HCT116 (cell line): ENCODE measurements around the gene AAK1. TPM values are rescaled to one million over a fixed set of nuclear protein-coding genes. Genes with fewer than 3 reads are reported as not detected.

Experiments
- ATAC-seq: fragments of 200-7000 bp; cut with Tn5 transposase; 2 replicates; pipeline ENCODE4 v1.9.1; 2020; ENCODE audit warnings: mild to moderate bottlenecking, moderate library complexity
- Bru-seq: library from RNA; stranded (reverse); fragments of 400-500 nt; gene quantifications from one replicate; lab custom pipeline; 2021; lab: Mats Ljungman, UMichigan
- BruChase-seq, 2 experiments: library from RNA; stranded (reverse); fragments of 400-500 nt; gene quantifications; one replicate each; lab custom pipeline; 2021; lab: Mats Ljungman, UMichigan
- BruUV-seq: library from RNA; stranded (reverse); fragments of 400-500 nt; replicated peaks from 2 replicates; lab custom pipeline; 2021; lab: Mats Ljungman, UMichigan
- CTCF ChIA-PET: fragments of 300-600 bp; sonication (Branson Sonifier 250); formaldehyde crosslinking; loops from one replicate; lab custom pipeline; 2021; ENCODE audit warnings: antibody characterized with exemption; lab: Charles Lee
- POLR2A ChIA-PET: fragments of 300-600, 350-600 bp; sonication (Branson Sonifier 250); formaldehyde crosslinking; loops from one replicate; lab custom pipeline; 2021; ENCODE audit warnings: antibody characterized with exemption; lab: Charles Lee
- RAD21 ChIA-PET, 2 experiments: fragments of 300-600 bp; sonication (Branson Sonifier 250); formaldehyde crosslinking; loops; one replicate each; lab custom pipeline; 2023; ENCODE audit warnings: low total read pairs in 2 of 2; ENCODE audit not compliant: uncharacterized antibody in 2 of 2, unreplicated experiment in 2 of 2, low non-redundant PET in 1 of 2; lab: Charles Lee
- DNase-seq: peaks from one replicate; pipeline ENCODE4 v3.0.0-alpha.2; 2010; ENCODE audit warnings: low read depth, low spot score
- H2AFZ ChIP-seq: fragments of 200-600 bp; shearing (Covaris generic), sonication (generic); 2 replicates; pipeline ENCODE4 v1.6.1; 2017; ENCODE audit warnings: low read depth, mixed run types, mixed read lengths, antibody characterized with exemption, low read length; ENCODE audit not compliant: poor library complexity, severe bottlenecking
- H3K27ac ChIP-seq: 2 replicates; pipeline ENCODE4 v1.5.1; 2012; ENCODE audit warnings: low read depth, low read length
- H3K27me3 ChIP-seq: fragments of 200-600 bp; sonication (generic); 2 replicates; pipeline ENCODE4 v1.6.1; 2016; ENCODE audit warnings: mixed run types, low read length, mixed read lengths; ENCODE audit not compliant: insufficient read depth
- H3K36me3 ChIP-seq, 2 experiments: fragments of 200-500 bp in 1 of 2; fragments of 200-600 bp in 1 of 2; sonication (Bioruptor generic) in 1 of 2; sonication (generic) in 1 of 2; 2 replicates each; pipeline versions ENCODE4 v1.5.1 to v1.6.1; 2014 to 2016; ENCODE audit warnings: low read length in 2 of 2, inconsistent platforms in 1 of 2, mixed read lengths in 1 of 2, mixed run types in 1 of 2; ENCODE audit not compliant: insufficient read depth in 2 of 2, control insufficient read depth in 1 of 2
- H3K4me1 ChIP-seq, 2 experiments: fragments of 200-600 bp in 1 of 2; sonication (generic) in 1 of 2; 2 replicates each; pipeline versions ENCODE4 v1.5.1 to v1.6.1; 2012 to 2017; ENCODE audit warnings: low read length in 2 of 2, inconsistent platforms in 1 of 2, mild to moderate bottlenecking in 1 of 2, mixed read lengths in 1 of 2, mixed run types in 1 of 2, moderate library complexity in 1 of 2; ENCODE audit not compliant: insufficient read depth in 2 of 2, control insufficient read depth in 1 of 2
- H3K4me2 ChIP-seq: fragments of 200-600 bp; sonication (generic); 2 replicates; pipeline ENCODE4 v1.6.1; 2017; ENCODE audit warnings: mixed run types, low read length, mixed read lengths
- H3K4me3 ChIP-seq, 2 experiments: fragments of 200-600 bp in 1 of 2; sonication (generic) in 1 of 2; replicated peaks in 1 of 2; 2 replicates each; pipeline ENCODE4 v1.5.1; 2011 to 2016; ENCODE audit warnings: low read length in 2 of 2, control low read depth in 1 of 2, low read depth in 1 of 2, mild to moderate bottlenecking in 1 of 2, mixed read lengths in 1 of 2, mixed run types in 1 of 2
- H3K79me2 ChIP-seq: fragments of 200-600 bp; sonication (generic); 2 replicates; pipeline ENCODE4 v1.6.1; 2017; ENCODE audit warnings: mild to moderate bottlenecking, mixed run types, low read length, moderate library complexity, mixed read lengths; ENCODE audit not compliant: insufficient read depth
- H3K9ac ChIP-seq: fragments of 200-600 bp; sonication (generic); 2 replicates; pipeline ENCODE4 v1.6.1; 2016; ENCODE audit warnings: low read length, mixed read lengths
- H3K9me2 ChIP-seq: fragments of 200-600 bp; sonication (generic), shearing (Covaris generic); 2 replicates; pipeline ENCODE4 v1.6.1; 2017; ENCODE audit warnings: mixed run types, mild to moderate bottlenecking, moderate library complexity; ENCODE audit not compliant: insufficient read depth
- H3K9me3 ChIP-seq, 2 experiments: fragments of 200-500 bp in 1 of 2; fragments of 200-600 bp in 1 of 2; sonication (Bioruptor generic) in 1 of 2; sonication (generic) in 1 of 2; 2 replicates each; pipeline ENCODE4 v1.6.1; 2014 to 2017; ENCODE audit warnings: low read length in 2 of 2, mixed read lengths in 2 of 2, inconsistent platforms in 1 of 2, low read depth in 1 of 2, mild to moderate bottlenecking in 1 of 2, mixed run types in 1 of 2, moderate library complexity in 1 of 2; ENCODE audit not compliant: control insufficient read depth in 1 of 2, insufficient read depth in 1 of 2
- H4K20me1 ChIP-seq: fragments of 200-600 bp; sonication (generic), shearing (Covaris generic); 2 replicates; pipeline ENCODE4 v1.6.1; 2017; ENCODE audit warnings: mixed run types, mild to moderate bottlenecking, moderate library complexity; ENCODE audit not compliant: insufficient read depth
- CBX3 ChIP-seq: IDR thresholded peaks from 2 replicates; pipeline ENCODE4 v1.6.1; 2012; ENCODE audit warnings: low read depth
- EGR1 ChIP-seq: IDR thresholded peaks from 2 replicates; pipeline ENCODE4 v1.6.1; 2012; ENCODE audit warnings: low read depth
- EZH2 ChIP-seq: fragments of 200-600 bp; sonication (generic); IDR thresholded peaks from 2 replicates; pipeline ENCODE4 v1.6.1; 2017; ENCODE audit warnings: antibody characterized with exemption, mixed run types
- FOSL1 ChIP-seq: IDR thresholded peaks from 2 replicates; pipeline ENCODE4 v1.6.1; 2012; ENCODE audit warnings: low read depth
- JUND ChIP-seq: IDR thresholded peaks from 2 replicates; pipeline ENCODE4 v1.6.1; 2012
- POLR2A ChIP-seq: IDR thresholded peaks from 2 replicates; pipeline ENCODE4 v1.7.0; 2011; ENCODE audit warnings: borderline replicate concordance; ENCODE audit not compliant: insufficient read depth, insufficient read length; ENCODE audit errors: extremely low read depth
- POLR2AphosphoS5 ChIP-seq: IDR thresholded peaks from 2 replicates; pipeline ENCODE4 v1.6.1; 2011; ENCODE audit warnings: mild to moderate bottlenecking, low read depth, low read length, moderate library complexity
- RAD21 ChIP-seq: IDR thresholded peaks from 2 replicates; pipeline ENCODE4 v1.6.1; 2012; ENCODE audit warnings: low read depth, mild to moderate bottlenecking
- SIN3A ChIP-seq: IDR thresholded peaks from 2 replicates; pipeline ENCODE4 v1.6.1; 2012; ENCODE audit warnings: low read depth
- SP1 ChIP-seq: IDR thresholded peaks from 2 replicates; pipeline ENCODE4 v1.6.1; 2012; ENCODE audit warnings: low read depth
- TCF7L2 ChIP-seq: IDR thresholded peaks from 2 replicates; pipeline ENCODE4 v1.7.0; 2011; ENCODE audit warnings: borderline replicate concordance, inconsistent platforms; ENCODE audit not compliant: insufficient read depth, insufficient read length; ENCODE audit errors: extremely low read depth
- ZFX ChIP-seq: fragments of 450-650 bp; IDR thresholded peaks from 2 replicates; pipeline ENCODE4 v1.6.1; 2017
- intact Hi-C: fragments of 100-400 bp; cut with micrococcal nuclease; formaldehyde crosslinking; loops from 2 replicates; pipeline ENCODE4 v1.10.0; 2022
- long read RNA-seq: library from polyadenylated mRNA; unstranded; transcript quantifications from one replicate; pipeline ENCODE4 v2.0.0, GENCODE V29; 2021; ENCODE audit not compliant: unreplicated experiment
- polyA plus RNA-seq: library from polyadenylated mRNA; unstranded; fragments of >200 nt; gene quantifications from 2 replicates; pipeline ENCODE4 v1.2.1, GENCODE V29; 2012; ENCODE audit warnings: missing spikeins
- total RNA-seq: library from RNA; stranded (reverse); gene quantifications from one replicate; pipeline ENCODE4 v1.2.1, GENCODE V29; 2021; ENCODE audit not compliant: unreplicated experiment
- TF ChIP-seq, protein P1 (sequence below), 3 experiments: fragments of 200-600 bp in 1 of 3; sonication (generic) in 1 of 3; IDR thresholded peaks in 2 of 3; conservative IDR thresholded peaks in 1 of 3; 2 replicates each; pipeline ENCODE4 v1.5.1; 2012 to 2017; ENCODE audit warnings: low read depth in 2 of 3, low read length in 2 of 3, antibody characterized with exemption in 1 of 3, borderline replicate concordance in 1 of 3, control low read depth in 1 of 3, mild to moderate bottlenecking in 1 of 3, mixed read lengths in 1 of 3, mixed run types in 1 of 3, moderate library complexity in 1 of 3; ENCODE audit not compliant: insufficient read depth in 1 of 3
- TF ChIP-seq, protein P2 (sequence below): IDR thresholded peaks from 2 replicates; pipeline ENCODE4 v1.6.1; 2012
- TF ChIP-seq, protein P3 (sequence below): IDR thresholded peaks from 2 replicates; pipeline ENCODE4 v1.6.1; 2011; ENCODE audit warnings: mild to moderate bottlenecking, low read length, moderate library complexity; ENCODE audit not compliant: insufficient replicate concordance; ENCODE audit errors: extremely low read depth
- TF ChIP-seq, protein P4 (sequence below): IDR thresholded peaks from 2 replicates; pipeline ENCODE4 v1.6.1; 2012; ENCODE audit warnings: low read depth

Gene AAK1
- total RNA-seq = 32.0 TPM
- 13.1 and 15.3 TPM in 2 replicates for polyA plus RNA-seq
- Bru-seq, nascent RNA = percentile 85 among the genes with signal in this experiment
- BruChase-seq, experiment 1, labeled RNA remaining after a 6-hour chase = percentile 81 among the genes with signal in this experiment
- percentile 72 among the genes with signal in this experiment for BruChase-seq, experiment 2, labeled RNA remaining after a 2-hour chase
- long read RNA-seq, transcript AAK1-208 (2 exons, 453 nt) = major isoform, 5 of 13 reads
- long read RNA-seq, partial matches to known transcripts = 1 of 13 reads
- long read RNA-seq, other reads (novel, unspliced or antisense) = 7 of 13 reads

DNA sequence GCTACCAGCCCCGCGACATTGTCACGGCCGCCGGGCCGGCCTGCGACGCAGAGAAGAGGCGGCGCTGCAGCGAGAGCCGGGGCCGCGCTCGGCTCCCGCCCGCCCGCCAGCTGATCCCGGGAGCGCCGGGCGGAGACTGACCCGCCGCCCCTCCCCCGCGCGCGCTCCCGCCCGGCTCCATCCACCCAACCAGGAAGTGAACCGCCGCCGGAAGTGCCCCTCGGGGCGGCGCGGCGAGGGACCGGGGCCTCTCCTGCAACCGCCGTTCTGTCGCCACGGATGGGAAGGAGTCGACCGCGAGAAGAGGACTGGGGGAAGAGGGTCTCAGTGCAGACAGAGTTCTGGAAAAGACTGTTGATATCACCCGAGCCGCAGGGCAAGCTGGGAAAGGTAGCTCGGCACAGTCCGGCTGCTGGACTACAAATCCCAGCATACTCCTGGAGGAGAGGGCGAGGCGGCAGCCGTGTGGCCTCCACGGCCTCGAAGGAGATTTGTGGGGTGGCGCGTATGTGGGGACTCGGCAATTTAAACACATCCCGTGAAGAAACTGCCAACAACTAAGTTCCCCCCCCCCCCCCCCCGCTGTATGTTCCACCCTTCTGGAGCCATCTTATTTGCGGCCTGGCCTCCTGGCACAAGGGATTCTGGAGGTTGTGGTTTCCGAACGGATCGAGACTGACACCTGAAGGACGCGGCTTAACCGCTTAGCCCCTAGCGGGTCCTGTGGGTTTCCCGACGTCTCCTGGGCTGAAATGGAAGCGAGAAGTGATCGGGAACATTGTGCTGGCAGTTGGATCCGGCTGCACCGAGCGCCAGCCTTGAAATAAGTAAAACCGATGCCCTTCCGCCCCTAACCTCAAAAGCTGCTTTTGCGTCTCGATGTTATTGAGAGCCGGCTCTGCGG is at the start of gene AAK1:
AAK1 (minus strand) TSS at position 138 of the 904 bp plus-strand sequence. CDS start 699 bp downstream, outside the sequence.
- H3K4me2 ChIP-seq = peak within 1 kb of the TSS; percentile 88
- peak; percentile 84 for ATAC-seq
- no peak for TF ChIP-seq JUND
- TF ChIP-seq, protein P1, sequence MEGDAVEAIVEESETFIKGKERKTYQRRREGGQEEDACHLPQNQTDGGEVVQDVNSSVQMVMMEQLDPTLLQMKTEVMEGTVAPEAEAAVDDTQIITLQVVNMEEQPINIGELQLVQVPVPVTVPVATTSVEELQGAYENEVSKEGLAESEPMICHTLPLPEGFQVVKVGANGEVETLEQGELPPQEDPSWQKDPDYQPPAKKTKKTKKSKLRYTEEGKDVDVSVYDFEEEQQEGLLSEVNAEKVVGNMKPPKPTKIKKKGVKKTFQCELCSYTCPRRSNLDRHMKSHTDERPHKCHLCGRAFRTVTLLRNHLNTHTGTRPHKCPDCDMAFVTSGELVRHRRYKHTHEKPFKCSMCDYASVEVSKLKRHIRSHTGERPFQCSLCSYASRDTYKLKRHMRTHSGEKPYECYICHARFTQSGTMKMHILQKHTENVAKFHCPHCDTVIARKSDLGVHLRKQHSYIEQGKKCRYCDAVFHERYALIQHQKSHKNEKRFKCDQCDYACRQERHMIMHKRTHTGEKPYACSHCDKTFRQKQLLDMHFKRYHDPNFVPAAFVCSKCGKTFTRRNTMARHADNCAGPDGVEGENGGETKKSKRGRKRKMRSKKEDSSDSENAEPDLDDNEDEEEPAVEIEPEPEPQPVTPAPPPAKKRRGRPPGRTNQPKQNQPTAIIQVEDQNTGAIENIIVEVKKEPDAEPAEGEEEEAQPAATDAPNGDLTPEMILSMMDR (IDR thresholded peaks at IDR 0.05 in 2 of 3, conservative IDR thresholded peaks at IDR 0.05 in 1 of 3; ENCODE audit: borderline replicate concordance in 1 of 3, insufficient read depth in 1 of 3, low read depth in 2 of 3, low read length in 2 of 3) = 0 out of 6 replicates have a peak, but pooled peaks of 1 of the 3 experiments have one; percentile 6
- TF ChIP-seq EZH2 = no peak
- TF ChIP-seq, protein P2, sequence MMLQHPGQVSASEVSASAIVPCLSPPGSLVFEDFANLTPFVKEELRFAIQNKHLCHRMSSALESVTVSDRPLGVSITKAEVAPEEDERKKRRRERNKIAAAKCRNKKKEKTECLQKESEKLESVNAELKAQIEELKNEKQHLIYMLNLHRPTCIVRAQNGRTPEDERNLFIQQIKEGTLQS = no peak
- TF ChIP-seq RAD21 = 0 out of 2 replicates have a peak, but pooled peaks have one; percentile 13
- TF ChIP-seq FOSL1 = no peak
- TF ChIP-seq, protein P3, sequence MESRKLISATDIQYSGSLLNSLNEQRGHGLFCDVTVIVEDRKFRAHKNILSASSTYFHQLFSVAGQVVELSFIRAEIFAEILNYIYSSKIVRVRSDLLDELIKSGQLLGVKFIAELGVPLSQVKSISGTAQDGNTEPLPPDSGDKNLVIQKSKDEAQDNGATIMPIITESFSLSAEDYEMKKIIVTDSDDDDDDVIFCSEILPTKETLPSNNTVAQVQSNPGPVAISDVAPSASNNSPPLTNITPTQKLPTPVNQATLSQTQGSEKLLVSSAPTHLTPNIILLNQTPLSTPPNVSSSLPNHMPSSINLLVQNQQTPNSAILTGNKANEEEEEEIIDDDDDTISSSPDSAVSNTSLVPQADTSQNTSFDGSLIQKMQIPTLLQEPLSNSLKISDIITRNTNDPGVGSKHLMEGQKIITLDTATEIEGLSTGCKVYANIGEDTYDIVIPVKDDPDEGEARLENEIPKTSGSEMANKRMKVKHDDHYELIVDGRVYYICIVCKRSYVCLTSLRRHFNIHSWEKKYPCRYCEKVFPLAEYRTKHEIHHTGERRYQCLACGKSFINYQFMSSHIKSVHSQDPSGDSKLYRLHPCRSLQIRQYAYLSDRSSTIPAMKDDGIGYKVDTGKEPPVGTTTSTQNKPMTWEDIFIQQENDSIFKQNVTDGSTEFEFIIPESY = peak; percentile 32
- TF ChIP-seq EGR1 = no peak
- no peak for TF ChIP-seq TCF7L2
- peak; percentile 81 for TF ChIP-seq ZFX
- TF ChIP-seq POLR2AphosphoS5 = peak; percentile 51
- TF ChIP-seq, protein P4, sequence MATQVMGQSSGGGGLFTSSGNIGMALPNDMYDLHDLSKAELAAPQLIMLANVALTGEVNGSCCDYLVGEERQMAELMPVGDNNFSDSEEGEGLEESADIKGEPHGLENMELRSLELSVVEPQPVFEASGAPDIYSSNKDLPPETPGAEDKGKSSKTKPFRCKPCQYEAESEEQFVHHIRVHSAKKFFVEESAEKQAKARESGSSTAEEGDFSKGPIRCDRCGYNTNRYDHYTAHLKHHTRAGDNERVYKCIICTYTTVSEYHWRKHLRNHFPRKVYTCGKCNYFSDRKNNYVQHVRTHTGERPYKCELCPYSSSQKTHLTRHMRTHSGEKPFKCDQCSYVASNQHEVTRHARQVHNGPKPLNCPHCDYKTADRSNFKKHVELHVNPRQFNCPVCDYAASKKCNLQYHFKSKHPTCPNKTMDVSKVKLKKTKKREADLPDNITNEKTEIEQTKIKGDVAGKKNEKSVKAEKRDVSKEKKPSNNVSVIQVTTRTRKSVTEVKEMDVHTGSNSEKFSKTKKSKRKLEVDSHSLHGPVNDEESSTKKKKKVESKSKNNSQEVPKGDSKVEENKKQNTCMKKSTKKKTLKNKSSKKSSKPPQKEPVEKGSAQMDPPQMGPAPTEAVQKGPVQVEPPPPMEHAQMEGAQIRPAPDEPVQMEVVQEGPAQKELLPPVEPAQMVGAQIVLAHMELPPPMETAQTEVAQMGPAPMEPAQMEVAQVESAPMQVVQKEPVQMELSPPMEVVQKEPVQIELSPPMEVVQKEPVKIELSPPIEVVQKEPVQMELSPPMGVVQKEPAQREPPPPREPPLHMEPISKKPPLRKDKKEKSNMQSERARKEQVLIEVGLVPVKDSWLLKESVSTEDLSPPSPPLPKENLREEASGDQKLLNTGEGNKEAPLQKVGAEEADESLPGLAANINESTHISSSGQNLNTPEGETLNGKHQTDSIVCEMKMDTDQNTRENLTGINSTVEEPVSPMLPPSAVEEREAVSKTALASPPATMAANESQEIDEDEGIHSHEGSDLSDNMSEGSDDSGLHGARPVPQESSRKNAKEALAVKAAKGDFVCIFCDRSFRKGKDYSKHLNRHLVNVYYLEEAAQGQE = no peak
- TF ChIP-seq POLR2A = peak; percentile 22
- TF ChIP-seq SP1 = no peak
- TF ChIP-seq CBX3 = peak; percentile 49; the same call in 1 of the 2 replicates
- peak; percentile 23; the same call in 1 of the 2 replicates for TF ChIP-seq SIN3A

More for the DNA sequence above, at the start of gene AAK1:
- Histone ChIP-seq H3K4me3 (peak within 1 kb of the TSS; percentile 70 to 78), H2AFZ (peak within 1 kb of the TSS; percentile 63), H3K9me3 (no peaks in the 10 kb centered on the region), H3K27me3 (no peaks in the 10 kb centered on the region), H3K27ac (peak within 1 kb of the TSS; percentile 95), H3K9me2 (no peaks in the 10 kb centered on the region), H3K4me1 (peaks cover 12 to 25% of the 10 kb centered on the region in 2 experiments), H3K36me3 (no peaks in the 10 kb centered on the region), H3K79me2 (peaks cover 14% of the 10 kb centered on the region; the same call in 1 of the 2 replicates), H4K20me1 (no peaks in the 10 kb centered on the region), H3K9ac (peak within 1 kb of the TSS; percentile 68)
- ChIA-PET CTCF (interaction anchor here (0.6 to 1.3 kb wide), 2 partner anchors 81 to 270 kb away, joined by 4 to 5 read pairs; no protein-coding TSS in a partner anchor), RAD21 (interaction anchor here in 1 of 2 experiments (0.6 to 1.1 kb wide), 2 partner anchors 66 to 79 kb away, joined by 3 read pairs; no protein-coding TSS in a partner anchor), POLR2A (interaction anchor here (1.5 kb wide), 1 partner anchor 83 kb away, joined by 3 read pairs; no protein-coding TSS in a partner anchor)
- peak; percentile 74 for DNase-seq
- intact Hi-C loops = no loop called here
- TSS peak; percentile 67 for BruUV-seq
